Measurements from ENCODE around the gene RABGGTA.
"Not testable (repeated sequence)": the region's sequence is repeated elsewhere in the genome, so short reads cannot be mapped to it uniquely, and the experiment has no call there.

The RABGGTA gene

DNA sequence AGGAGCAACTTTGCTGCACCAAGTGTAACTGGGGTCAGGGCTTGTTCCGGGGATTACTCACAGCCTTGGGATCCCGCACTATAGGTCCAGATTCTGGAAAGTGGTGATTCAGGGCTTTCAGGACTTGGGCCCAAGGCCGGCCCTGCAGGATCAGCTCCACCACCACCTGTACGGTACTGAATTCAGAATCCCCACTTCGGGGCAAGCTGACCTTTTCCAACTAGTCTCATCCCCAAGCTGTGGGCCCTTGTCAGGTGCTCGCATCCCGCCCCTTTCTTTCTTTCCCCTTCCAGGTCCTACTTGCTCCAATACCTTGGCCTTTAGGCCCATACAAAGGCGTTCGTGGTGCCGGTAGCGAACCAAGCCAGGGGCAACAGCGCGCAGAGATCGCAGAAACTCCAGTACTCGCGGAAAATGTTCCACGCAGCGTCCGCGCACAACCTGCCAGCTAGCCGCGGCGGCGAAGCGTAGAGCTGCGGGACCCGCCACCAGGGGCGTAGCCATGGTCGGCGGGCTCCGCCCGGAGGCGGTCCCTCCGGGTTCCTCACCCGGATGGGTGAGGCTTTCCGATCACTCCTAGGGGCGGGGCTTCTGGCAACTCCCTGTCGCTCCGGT lies 29.5 kb downstream of the RABGGTA start:
- no peak for DNase-seq (ENCODE audit: low read depth, low spot score)

GRCh38 chr14:24240110-24240918 lies 31.1 kb downstream of the RABGGTA start:
- DNase-seq (ENCODE audit: low read depth, low spot score), result no peak

- no peak for DNase-seq (ENCODE audit: low read depth, low spot score)
Observed at GRCh38 chr14:24238527-24239037, 32.8 kb downstream of the RABGGTA start.

DNA sequence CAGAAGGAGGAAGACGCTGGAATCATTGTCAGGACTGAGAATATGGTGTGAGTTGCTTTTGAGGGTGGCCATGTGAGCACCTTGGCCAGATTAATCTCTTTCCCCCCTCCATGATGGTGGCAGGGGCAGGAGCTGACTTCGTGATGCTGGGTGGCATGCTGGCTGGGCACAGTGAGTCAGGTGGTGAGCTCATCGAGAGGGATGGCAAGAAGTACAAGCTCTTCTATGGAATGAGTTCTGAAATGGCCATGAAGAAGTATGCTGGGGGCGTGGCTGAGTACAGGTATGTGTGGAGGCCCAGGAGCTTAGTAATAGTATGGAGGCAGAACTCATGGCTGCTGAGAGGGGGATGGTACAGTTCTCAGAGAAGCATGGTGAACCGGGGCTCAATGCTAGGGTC lies 33.3 kb downstream of the RABGGTA start:
- DNase-seq (ENCODE audit: low read depth, low spot score), result no peak

DNA sequence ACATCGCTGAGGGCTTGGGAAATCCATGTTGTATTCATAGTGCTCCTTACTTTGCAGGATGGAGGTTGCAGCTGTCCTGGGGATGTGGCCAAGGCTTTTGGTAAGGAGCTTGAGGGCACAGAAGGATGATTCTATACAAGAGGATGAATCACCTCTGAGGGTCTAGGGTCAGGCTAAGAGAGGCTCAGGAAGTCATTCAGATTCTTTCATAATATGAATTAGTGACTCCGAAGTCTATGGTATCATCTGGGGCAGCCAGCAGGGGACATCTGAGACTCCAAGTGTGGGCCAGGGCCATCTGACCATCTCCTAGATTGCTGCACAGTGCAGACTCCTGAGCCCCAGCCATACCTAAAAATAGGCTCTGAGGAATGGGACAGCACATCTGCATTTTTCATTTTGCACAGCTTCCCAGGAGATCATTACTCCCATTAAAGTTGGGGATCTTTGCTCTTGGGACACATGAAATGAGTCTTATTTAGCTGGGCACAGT lies 33.9 kb downstream of the RABGGTA start:
- no peak for DNase-seq (ENCODE audit: low read depth, low spot score)

DNA sequence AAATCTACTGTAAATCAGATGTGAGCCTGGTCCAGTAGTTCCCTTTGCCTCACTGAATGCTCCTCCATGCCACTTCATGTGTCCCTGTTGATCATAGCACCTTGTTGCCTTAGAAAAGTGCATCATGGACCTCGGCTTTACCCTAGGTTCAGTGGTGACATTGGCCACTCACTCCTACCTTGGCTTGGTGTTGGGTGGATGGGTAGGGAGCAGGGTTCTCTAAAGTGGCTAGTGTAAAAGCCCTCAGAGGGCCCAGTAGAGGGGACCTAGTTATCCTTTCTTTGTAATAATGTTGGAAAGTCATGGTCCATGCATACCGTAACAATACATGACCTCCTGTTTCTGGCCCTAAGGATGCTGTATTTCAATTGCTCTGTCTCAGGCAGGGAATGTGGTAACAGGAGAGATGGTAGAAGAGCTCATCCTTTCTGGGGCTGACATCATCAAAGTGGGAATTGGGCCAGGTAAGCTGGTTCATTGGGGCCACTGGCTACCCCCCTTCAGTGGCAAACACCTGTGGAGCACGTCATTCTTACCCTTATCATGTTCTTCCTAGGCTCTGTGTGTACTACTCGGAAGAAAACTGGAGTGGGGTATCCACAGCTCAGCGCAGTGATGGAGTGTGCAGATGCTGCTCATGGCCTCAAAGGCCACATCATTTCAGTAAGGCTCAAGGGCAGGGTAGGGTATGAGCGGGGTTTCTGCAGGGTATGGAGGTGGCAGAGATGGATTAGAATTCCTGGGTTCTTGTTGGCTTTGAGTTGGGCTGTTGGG lies 34.5 kb downstream of the RABGGTA start:
- DNase-seq (ENCODE audit: low read depth, low spot score), result no peak

DNA sequence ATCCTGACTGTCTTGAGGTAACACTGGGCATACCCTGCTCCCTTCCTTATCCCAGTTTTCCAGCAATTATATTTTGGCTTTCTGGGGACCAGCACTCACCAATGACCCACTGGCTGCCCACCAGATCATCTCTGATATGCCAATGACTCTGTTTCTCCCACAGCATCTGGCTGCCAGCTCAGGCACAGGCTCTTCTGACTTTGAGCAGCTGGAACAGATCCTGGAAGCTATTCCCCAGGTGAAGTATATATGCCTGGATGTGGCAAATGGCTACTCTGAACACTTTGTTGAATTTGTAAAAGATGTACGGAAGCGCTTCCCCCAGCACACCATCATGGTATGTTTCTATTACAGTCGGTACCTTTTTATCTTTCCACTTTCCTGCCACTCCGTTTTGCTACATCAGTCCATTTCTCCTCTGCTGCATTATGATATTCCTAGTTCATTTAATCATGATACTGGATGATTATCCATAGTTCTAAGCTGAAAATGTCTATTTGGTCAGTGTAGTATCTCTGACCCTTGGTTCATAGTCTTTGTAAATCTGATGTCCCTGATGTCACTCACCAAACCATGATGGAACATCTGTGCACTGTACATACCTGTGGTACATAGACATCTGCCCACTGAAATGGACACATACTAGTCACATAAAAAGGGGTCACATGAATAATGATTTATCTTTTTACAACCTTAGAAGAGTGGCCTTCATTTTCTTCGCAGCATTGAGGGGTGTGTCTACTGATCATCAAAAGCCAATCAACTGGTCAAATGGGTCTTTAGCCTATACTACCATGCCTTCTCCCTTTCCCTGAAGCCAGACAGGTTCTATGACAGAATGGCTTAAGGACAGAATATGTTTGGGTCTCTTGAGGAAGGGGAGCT lies 35.4 kb downstream of the RABGGTA start:
- no peak for DNase-seq (ENCODE audit: low read depth, low spot score)

DNA sequence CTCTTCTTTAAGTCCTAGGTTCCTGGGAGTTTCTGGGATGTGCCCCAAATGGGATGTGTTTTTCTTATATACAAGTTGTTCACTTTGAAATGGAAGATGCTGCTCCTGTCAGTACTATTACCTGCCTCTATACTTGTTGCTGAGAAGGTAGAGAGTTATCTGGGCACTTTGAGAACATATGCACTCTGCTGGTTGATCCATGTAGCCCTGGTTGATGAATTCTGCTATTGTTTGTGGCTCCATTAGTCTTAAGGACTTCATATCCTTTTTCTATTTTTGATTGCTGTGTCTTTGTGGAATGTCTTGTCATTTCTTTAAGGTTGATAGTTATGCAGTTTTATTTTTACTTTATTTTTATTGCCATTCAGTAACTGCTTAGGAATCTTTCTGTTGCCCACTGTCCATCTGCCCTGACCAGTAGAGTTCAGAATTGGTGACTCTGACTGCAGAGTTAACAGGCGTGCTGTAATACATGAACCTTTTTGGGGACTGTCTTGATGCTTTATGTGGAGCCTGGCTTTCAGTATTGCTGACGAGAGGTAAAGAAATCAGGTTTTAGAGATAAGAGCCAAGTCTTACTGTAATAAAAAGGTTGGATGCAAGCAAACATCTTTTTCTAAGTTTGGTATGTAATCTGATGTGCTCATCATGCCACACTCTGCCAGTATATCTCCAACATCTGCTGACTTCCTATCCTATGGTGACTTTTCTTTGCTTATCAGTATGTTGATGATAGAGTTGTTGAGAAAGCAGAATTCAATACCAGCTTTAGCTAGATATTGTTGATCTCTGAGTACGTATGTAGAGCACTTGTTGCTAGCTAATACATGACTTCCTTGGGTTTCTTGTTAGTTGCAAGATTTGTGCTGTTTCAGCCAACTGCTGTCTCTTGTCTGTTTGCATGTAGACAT lies 37.0 kb downstream of the RABGGTA start:
- no peak for DNase-seq (ENCODE audit: low read depth, low spot score)

GRCh38 chr14:24233538-24233866 lies 37.9 kb downstream of the RABGGTA start:
- no peak for DNase-seq (ENCODE audit: low read depth, low spot score)

DNA sequence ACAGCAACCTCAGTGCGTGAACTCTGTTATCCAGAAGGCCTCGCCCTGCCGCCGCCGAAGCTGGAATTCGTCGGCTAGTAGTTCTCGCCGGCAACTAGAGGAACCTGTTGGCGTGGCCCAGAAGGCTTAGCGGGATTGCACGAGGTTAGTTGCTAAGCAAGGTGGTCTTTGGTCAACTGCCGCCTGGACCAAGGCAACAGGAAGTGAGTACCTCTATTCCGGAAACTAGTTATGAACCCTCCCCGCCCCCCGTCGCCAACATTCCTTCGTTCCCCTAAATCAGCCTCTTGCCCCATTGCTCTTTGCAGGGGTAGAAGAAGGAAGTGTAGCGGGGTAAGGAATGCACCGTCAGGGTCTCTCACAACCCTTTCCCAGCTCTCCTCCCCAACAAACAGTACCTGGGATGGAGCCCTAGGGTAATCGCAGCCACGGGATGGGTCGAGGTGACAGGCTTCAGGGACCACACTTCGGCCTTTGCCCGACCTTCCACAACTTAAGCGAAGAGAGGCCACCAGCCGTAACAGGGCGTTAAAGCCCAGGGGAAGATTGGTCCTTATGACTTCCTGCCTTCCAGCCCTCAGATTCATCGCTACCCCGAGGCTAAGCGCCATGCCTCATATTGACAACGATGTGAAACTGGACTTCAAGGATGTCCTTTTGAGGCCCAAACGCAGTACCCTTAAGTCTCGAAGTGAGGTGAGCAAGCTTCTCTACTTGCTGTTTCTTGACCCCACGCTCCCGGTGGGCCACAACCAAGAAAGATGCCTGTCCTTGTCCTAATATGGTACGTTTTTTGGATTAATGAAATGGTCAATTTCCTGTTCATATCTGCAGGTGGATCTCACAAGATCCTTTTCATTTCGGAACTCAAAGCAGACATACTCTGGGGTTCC lies 38.5 kb downstream of the RABGGTA start, which contains the start of gene GMPR2:
GMPR2 (plus strand) TSS at position 285 of the 893 bp plus-strand sequence; CDS start at position 610, 325 bp downstream.
- no peak for DNase-seq (ENCODE audit: low read depth, low spot score)

DNA sequence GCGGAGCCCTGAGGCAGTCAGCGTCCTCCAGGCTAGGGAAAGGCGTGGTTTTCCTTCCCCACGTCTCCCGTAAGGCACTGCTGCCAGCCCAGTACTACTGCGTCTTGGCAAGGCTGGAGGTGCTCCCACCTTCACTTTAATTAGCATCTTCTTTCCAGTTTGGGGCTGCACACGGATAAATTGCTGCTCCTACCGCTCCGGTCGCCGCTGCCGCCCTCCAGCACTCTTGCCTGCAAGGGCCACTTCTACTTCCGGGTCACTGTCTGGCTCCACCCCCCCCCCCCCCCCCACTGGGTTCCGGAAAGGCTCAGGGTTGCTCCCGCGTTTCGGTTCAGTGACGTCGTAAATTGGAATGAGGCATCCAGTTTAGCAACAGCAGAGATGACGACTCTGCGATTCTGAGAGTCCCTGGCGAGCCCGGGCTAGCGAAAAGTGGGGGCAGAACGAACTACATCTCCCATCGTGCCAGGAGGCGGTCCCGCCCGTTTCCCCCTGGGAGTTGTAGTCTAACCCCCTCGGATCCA lies 39.2 kb downstream of the RABGGTA start, which contains the start of gene NEDD8:
NEDD8 (minus strand) TSS at position 247 of the 524 bp plus-strand sequence; CDS start at position 147, 100 bp downstream.
- DNase-seq (ENCODE audit: low read depth, low spot score), result peak; percentile 85

GRCh38 chr14:24231263-24232120 lies 39.9 kb downstream of the RABGGTA start:
- DNase-seq (ENCODE audit: low read depth, low spot score), result no peak

- no peak for DNase-seq (ENCODE audit: low read depth, low spot score)
Observed at GRCh38 chr14:24228902-24229301, 42.5 kb downstream of the RABGGTA start.

DNA sequence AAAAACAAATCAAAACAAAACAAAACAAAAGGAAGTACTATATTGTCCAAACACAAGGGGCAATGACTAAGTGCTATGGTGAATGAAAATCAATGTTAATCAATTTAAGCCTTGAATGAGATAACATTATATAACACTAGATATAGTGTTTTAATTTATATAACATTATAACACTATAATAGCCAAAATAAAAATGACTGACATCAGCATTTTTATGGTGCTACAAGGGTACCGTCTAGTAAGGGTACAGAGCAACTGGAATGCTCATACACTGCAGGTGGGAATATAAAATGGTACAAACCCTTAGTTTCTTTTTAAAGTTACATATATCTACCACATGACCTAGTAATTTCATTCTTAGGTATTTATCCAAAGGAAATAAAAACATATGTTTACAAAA lies 44.9 kb downstream of the RABGGTA start:
- no peak for DNase-seq (ENCODE audit: low read depth, low spot score)

DNA sequence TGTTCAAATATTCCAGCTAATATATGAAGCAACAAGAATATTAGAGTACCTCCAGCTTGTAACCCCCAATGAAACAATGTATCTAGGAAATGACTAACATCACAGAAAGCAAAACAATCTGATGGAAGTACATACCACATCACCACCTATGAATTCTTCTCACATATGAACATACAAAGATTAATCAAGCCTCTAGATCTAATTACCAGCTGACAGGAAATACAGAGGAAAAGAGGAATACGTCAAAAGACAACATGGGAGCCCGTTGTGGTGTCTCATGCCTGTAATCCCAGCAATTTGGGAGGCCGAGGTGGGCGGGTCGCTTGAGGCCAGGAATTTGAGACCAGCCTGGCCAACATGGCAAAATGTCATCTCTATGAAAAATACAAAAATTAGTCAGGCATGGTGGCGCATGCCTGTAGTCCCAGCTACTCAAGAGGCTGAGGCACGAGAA lies 46.8 kb downstream of the RABGGTA start:
- DNase-seq (ENCODE audit: low read depth, low spot score), result no peak

- not testable (repeated sequence) for DNase-seq (ENCODE audit: low read depth, low spot score)
Observed at GRCh38 chr14:24222987-24223386, 48.4 kb downstream of the RABGGTA start.

DNA sequence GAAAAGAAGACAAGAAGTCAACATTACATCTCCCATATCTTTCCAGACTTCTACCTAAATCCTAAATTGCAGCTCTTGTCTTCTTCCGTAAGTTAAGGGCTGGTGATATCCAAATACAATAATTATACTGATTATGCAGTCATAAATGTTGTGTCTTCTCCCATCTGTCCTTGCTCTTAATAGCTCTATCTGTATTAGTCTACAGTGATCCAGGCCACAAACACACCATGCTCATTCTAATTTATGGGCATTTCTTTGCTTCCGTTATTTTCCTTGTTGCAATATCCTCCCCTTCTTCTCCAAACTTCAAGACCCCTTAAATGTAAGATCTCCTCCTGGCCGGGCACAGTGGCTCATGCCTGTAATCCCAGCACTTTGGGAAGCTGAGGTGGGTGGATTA lies 51.9 kb downstream of the RABGGTA start:
- no peak for DNase-seq (ENCODE audit: low read depth, low spot score)

- no peak for DNase-seq (ENCODE audit: low read depth, low spot score)
Observed at GRCh38 chr14:24219080-24219479, 52.3 kb downstream of the RABGGTA start.

Measured in smooth muscle cell of the brain vasculature (primary cell).